Endothelial cell (in vitro differentiated cells): ENCODE results near the gene TMPRSS11B. TPM values are rescaled to one million over a fixed set of nuclear protein-coding genes. Genes with fewer than 3 reads are reported as not detected.

ENCODE experiments used
- DNase-seq: peaks from one replicate; pipeline ENCODE4 v3.0.0; 2021; ENCODE audit warnings: low spot score
- H3K27ac Mint-ChIP-seq: one replicate; pipeline ENCODE4 v1.8.0; 2021; ENCODE audit warnings: mixed read lengths, inconsistent platforms; ENCODE audit not compliant: unreplicated experiment
- H3K27me3 Mint-ChIP-seq: one replicate; pipeline ENCODE4 v1.8.0; 2021; ENCODE audit warnings: mild to moderate bottlenecking, moderate library complexity, mixed read lengths, inconsistent platforms; ENCODE audit not compliant: unreplicated experiment
- H3K36me3 Mint-ChIP-seq: one replicate; pipeline ENCODE4 v1.8.0; 2021; ENCODE audit warnings: mild to moderate bottlenecking, low read depth, mixed read lengths, inconsistent platforms; ENCODE audit not compliant: unreplicated experiment
- H3K4me1 Mint-ChIP-seq: one replicate; pipeline ENCODE4 v1.8.0; 2021; ENCODE audit warnings: mild to moderate bottlenecking, mixed read lengths, inconsistent platforms; ENCODE audit not compliant: unreplicated experiment
- H3K4me3 Mint-ChIP-seq: one replicate; pipeline ENCODE4 v1.8.0; 2021; ENCODE audit warnings: mild to moderate bottlenecking, mixed read lengths, inconsistent platforms; ENCODE audit not compliant: unreplicated experiment
- H3K9me3 Mint-ChIP-seq: one replicate; pipeline ENCODE4 v1.8.0; 2021; ENCODE audit warnings: mixed read lengths, inconsistent platforms; ENCODE audit not compliant: unreplicated experiment
- total RNA-seq: library from RNA; stranded (reverse); fragmentation: NEBNext Ultra II Directional; extraction: Animal tissue kit (Norgen Biotek cat#: 25700); gene quantifications from one replicate; pipeline ENCODE4 v1.2.1, GENCODE V29; 2021; ENCODE audit not compliant: unreplicated experiment
- TF ChIP-seq, protein P1 (sequence below): fragments of 200-600 bp; sonication (generic); IDR thresholded peaks from one replicate; pipeline ENCODE4 v1.5.0; 2021; ENCODE audit warnings: antibody characterized with exemption; ENCODE audit not compliant: unreplicated experiment

Gene TMPRSS11B
- total RNA-seq, 1 donor from 2014 or later, result 0.56 TPM

DNA sequence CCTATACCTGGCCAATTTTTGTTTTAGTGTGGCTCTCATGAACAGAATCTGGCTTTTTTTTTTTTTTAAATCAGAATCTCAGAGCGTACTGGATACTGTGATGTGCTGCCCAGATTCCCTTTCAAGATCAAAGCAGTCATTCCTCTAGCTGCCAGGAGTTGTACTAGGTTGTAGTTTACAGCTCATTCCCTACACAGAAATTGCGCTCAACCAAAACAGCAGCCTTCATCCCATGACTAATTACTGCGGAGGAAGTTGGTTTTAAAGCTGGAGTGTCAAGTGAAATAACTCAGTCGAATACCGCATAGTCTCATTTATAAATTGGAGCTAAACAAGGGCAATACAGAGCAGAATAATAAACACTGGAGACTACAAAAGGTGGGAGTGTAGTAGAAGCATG is 12.2 kb upstream of the TMPRSS11B start:
- no peaks in the 10 kb centered on the region for H3K27me3 Mint-ChIP-seq
- no peaks in the 10 kb centered on the region for H3K9me3 Mint-ChIP-seq
- no peak overlapping the region for H3K4me3 Mint-ChIP-seq
- TF ChIP-seq, protein P1, sequence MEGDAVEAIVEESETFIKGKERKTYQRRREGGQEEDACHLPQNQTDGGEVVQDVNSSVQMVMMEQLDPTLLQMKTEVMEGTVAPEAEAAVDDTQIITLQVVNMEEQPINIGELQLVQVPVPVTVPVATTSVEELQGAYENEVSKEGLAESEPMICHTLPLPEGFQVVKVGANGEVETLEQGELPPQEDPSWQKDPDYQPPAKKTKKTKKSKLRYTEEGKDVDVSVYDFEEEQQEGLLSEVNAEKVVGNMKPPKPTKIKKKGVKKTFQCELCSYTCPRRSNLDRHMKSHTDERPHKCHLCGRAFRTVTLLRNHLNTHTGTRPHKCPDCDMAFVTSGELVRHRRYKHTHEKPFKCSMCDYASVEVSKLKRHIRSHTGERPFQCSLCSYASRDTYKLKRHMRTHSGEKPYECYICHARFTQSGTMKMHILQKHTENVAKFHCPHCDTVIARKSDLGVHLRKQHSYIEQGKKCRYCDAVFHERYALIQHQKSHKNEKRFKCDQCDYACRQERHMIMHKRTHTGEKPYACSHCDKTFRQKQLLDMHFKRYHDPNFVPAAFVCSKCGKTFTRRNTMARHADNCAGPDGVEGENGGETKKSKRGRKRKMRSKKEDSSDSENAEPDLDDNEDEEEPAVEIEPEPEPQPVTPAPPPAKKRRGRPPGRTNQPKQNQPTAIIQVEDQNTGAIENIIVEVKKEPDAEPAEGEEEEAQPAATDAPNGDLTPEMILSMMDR, result no peak
- H3K27ac Mint-ChIP-seq, result no peak overlapping the region
- no peaks in the 10 kb centered on the region for H3K4me1 Mint-ChIP-seq
- no peaks in the 10 kb centered on the region for H3K36me3 Mint-ChIP-seq
- DNase-seq, result no peak

- H3K27me3 Mint-ChIP-seq, result no peaks in the 10 kb centered on the region
- no peaks in the 10 kb centered on the region for H3K9me3 Mint-ChIP-seq
- H3K4me1 Mint-ChIP-seq, result no peaks in the 10 kb centered on the region
- no peak overlapping the region for H3K4me3 Mint-ChIP-seq
- no peak for DNase-seq
- no peak overlapping the region for H3K27ac Mint-ChIP-seq
- H3K36me3 Mint-ChIP-seq, result no peaks in the 10 kb centered on the region
- TF ChIP-seq, protein P1, result no peak
Observed at GRCh38 chr4:68256284-68256683, 10.8 kb upstream of the TMPRSS11B start.

DNA sequence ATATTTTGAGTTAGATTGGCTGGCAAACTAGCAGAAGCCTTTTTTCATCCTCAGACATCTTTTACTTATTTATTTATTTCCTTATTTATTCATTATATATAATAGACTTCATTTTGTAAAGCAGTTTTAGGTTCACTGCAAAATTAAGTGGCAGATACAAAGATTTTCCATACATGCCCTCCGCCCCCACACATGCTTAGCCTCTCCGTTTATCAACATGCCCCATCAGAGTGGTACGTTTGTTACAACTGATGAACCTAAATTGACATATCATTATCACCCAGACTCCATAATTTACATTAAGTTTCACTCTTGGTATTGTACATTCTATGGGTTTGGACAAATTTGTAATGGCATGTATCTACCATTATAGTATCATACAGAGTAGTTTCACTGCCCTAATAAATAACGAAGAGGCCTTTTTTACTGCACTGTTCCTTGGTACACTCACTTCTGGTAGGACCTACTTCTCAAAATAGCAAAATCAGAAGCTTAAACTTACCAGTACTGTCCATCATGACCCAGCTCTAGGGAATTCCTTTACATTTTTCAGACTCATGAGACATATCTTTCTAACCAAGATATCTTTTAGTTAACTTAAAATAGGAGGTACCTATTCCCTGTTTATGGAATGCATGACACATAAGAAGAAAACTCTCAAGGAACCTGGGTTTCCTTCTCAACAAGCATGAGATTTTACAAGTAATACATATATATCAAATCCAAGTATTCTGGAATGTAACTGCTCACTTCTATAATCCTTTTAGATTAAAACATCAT is 4.8 kb upstream of the TMPRSS11B start:
- Mint-ChIP-seq H3K27me3 (no peaks in the 10 kb centered on the region), H3K27ac (no peak overlapping the region), H3K36me3 (no peaks in the 10 kb centered on the region), H3K4me1 (no peaks in the 10 kb centered on the region), H3K9me3 (no peaks in the 10 kb centered on the region), H3K4me3 (no peak overlapping the region)
- TF ChIP-seq, protein P1, result no peak
- no peak for DNase-seq

DNA sequence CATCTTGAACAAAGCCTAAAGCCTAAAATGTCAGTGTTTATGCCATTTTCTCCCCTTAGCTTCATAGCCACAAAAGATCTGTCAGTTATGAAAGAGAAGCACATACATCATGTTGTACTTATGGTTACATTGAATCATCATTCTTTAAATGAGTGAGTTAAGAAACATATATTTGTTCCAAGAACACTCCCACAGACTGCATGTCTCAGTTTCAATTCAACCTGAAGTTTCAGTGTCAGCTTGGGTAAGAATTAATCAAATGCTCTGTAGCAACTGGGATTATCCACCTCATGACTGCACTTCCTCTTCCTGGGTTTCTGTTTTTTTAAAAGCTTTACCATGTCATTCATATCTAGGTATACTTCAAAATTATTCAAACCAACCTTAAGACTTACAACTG is 3.9 kb upstream of the TMPRSS11B start:
- TF ChIP-seq, protein P1, result no peak
- H3K27ac Mint-ChIP-seq, result no peak overlapping the region
- no peaks in the 10 kb centered on the region for H3K36me3 Mint-ChIP-seq
- no peaks in the 10 kb centered on the region for H3K9me3 Mint-ChIP-seq
- no peaks in the 10 kb centered on the region for H3K4me1 Mint-ChIP-seq
- H3K4me3 Mint-ChIP-seq, result no peak overlapping the region
- DNase-seq, result no peak
- no peaks in the 10 kb centered on the region for H3K27me3 Mint-ChIP-seq

GRCh38 chr4:68240620-68241019 is 4.9 kb downstream of the TMPRSS11B start:
- TF ChIP-seq, protein P1, result no peak
- Mint-ChIP-seq H3K36me3 (no peaks in the 10 kb centered on the region), H3K27ac (no peak overlapping the region), H3K4me1 (no peaks in the 10 kb centered on the region), H3K4me3 (no peak overlapping the region), H3K27me3 (peaks cover 2% of the 10 kb centered on the region), H3K9me3 (no peaks in the 10 kb centered on the region)
- no peak for DNase-seq
